Spinal cord (tissue), 10 donors: Measurements from ENCODE around the gene NCOA3. TPM values are rescaled to one million over a fixed set of nuclear protein-coding genes. Genes with fewer than 3 reads are reported as not detected.
A peak's percentile ranks its signal among the peaks of the same experiment; 100 is the strongest.
"Not testable (repeated sequence)": the region's sequence is repeated elsewhere in the genome, so short reads cannot be mapped to it uniquely, and the experiment has no call there.

ENCODE experiments used
- DNase-seq, 6 donors: peaks; one replicate each; pipeline versions ENCODE4 v3.0.0 to v3.0.0-alpha.2; 2013 to 2015; ENCODE audit warnings: low spot score in 6 of 6, low read depth in 4 of 6
- H3K27ac ChIP-seq: one replicate; pipeline ENCODE4 v1.5.1; 2013; ENCODE audit warnings: low read depth, low read length, control low read depth
- H3K27me3 ChIP-seq: one replicate; pipeline ENCODE4 v1.6.1; 2013; ENCODE audit warnings: low read length; ENCODE audit not compliant: control insufficient read depth, insufficient read depth
- H3K36me3 ChIP-seq: one replicate; pipeline ENCODE4 v1.6.1; 2013; ENCODE audit warnings: low read length; ENCODE audit not compliant: control insufficient read depth, insufficient read depth
- H3K4me1 ChIP-seq: one replicate; pipeline ENCODE4 v1.6.1; 2013; ENCODE audit warnings: low read length; ENCODE audit not compliant: control insufficient read depth, insufficient read depth
- H3K4me3 ChIP-seq: one replicate; pipeline ENCODE4 v1.5.1; 2013; ENCODE audit warnings: low read depth, low read length, control low read depth
- H3K9me3 ChIP-seq: one replicate; pipeline ENCODE4 v1.6.1; 2013; ENCODE audit warnings: low read length; ENCODE audit not compliant: control insufficient read depth, insufficient read depth
- WGBS: methylation state at CpG from one replicate; pipeline ENCODE4 v1.1.5; 2013; ENCODE audit warnings: missing lambda C conversion rate; ENCODE audit not compliant: insufficient coverage; 5-methylcytosine and 5-hydroxymethylcytosine counted together
- polyA plus RNA-seq, 2 donors: library from polyadenylated mRNA; unstranded; fragments of 120-200 nt; gene quantifications; one replicate each; pipeline ENCODE4 v1.2.1, GENCODE V29; 2013; ENCODE audit not compliant: insufficient read length in 2 of 2
- total RNA-seq, 2 donors: library from RNA; depleted of rRNA in 1 of 2; stranded (reverse); fragments of 120-200 nt in 1 of 2; fragments of >200 nt in 1 of 2; gene quantifications; one replicate each; pipeline versions ENCODE4 v1.2.3 to v1.2.4, GENCODE V29; 2013 to 2014
- donor health status: healthy.

NCOA3 gene
- total and polyA plus RNA-seq, 4 donors: 23.0 to 43.7 (median 33.4) TPM

DNA sequence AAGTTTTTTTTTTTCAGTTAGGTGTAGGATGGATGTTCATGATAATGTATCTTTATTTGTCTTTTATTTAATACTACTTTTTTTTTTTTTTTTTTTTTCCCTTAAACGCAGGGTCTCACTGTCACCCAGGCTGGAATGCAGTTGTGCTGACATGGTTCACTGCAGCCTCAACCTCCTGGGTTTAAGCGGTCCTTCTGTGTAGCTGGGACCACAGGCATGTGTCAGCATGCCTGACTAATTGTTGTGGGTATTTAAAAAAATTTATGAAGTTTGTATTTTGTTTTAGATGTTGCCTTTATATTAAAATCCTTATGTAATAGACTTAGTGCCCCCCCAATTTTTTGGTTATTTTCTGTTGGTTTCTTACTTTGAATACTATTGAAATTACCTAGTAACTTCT lies 42.6 kb downstream of the NCOA3 start:
- H3K27me3 ChIP-seq: no peaks in the 10 kb centered on the region
- H3K4me3 ChIP-seq: no peak overlapping the region
- no peak for DNase-seq
- 67% methylated on average over 1 of the region's 2 CpGs for whole genome bisulfite sequencing
- H3K27ac ChIP-seq: no peak overlapping the region
- H3K4me1 ChIP-seq: peaks cover 6% of the 10 kb centered on the region
- no peaks in the 10 kb centered on the region for H3K36me3 ChIP-seq
- no peaks in the 10 kb centered on the region for H3K9me3 ChIP-seq

DNA sequence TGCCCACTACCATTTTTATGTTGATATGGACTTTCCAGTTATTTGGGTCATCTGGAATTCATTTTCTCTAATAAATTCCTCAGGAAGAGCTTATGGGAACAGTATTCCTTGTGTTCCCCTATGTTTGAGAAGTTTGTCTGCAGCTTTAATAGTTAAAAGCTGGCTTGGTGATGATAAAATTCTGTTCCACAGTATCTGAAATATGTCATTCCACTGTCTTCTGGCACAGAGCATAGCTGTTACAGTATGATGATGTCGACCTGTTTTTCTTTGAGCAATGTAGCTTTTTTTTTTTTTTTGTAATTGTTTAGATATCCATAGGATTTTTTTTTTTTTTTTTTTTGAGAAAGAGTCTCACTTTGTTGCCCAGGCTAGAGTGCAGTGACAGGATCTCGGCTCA lies 43.2 kb downstream of the NCOA3 start:
- WGBS: no CpG with 5 or more reads among the region's 2 CpGs
- no peak for DNase-seq
- Histone ChIP-seq H3K36me3 (no peaks in the 10 kb centered on the region), H3K27ac (no peak overlapping the region), H3K27me3 (no peaks in the 10 kb centered on the region), H3K4me1 (peaks cover 6% of the 10 kb centered on the region), H3K4me3 (no peak overlapping the region), H3K9me3 (no peaks in the 10 kb centered on the region)

GRCh38 chr20:47545499-47545898 lies 43.8 kb downstream of the NCOA3 start:
- WGBS: 100% methylated on average over 3 of the region's 4 CpGs

GRCh38 chr20:47546184-47547033 lies 44.7 kb downstream of the NCOA3 start:
- 96% methylated on average over 5 of the region's 13 CpGs for WGBS
- Histone ChIP-seq H3K4me1 (peaks cover 4% of the 10 kb centered on the region), H3K27ac (no peak overlapping the region), H3K4me3 (no peak overlapping the region), H3K27me3 (no peaks in the 10 kb centered on the region), H3K36me3 (no peaks in the 10 kb centered on the region), H3K9me3 (no peaks in the 10 kb centered on the region)
- DNase-seq: no peak

More at GRCh38 chr20:47545499-47545898, 43.8 kb downstream of the NCOA3 start:
- Histone ChIP-seq H3K4me1 (peaks cover 4% of the 10 kb centered on the region), H3K27ac (no peak overlapping the region), H3K36me3 (no peaks in the 10 kb centered on the region), H3K9me3 (no peaks in the 10 kb centered on the region), H3K27me3 (no peaks in the 10 kb centered on the region), H3K4me3 (no peak overlapping the region)
- no peak for DNase-seq

DNA sequence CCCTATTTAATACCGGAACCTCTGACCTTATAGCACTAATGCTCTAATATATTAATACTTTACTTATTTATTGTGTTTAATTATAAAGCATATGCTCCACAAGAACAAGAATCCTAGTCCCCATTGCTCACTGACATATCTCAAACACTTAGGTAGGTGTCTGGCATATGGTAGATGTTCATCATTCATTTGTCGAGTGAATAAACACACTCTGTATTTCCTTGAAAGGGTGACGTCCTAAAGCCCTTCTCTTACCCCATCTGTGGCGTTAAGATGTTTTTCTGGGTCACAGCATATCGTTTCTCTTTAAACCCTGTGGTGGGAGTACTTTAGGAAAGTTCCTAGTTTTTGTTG lies 45.3 kb downstream of the NCOA3 start:
- Histone ChIP-seq H3K36me3 (no peaks in the 10 kb centered on the region), H3K9me3 (no peaks in the 10 kb centered on the region), H3K27ac (no peak overlapping the region), H3K4me3 (no peak overlapping the region), H3K27me3 (no peaks in the 10 kb centered on the region), H3K4me1 (peaks cover 4% of the 10 kb centered on the region)
- WGBS: no CpG with 5 or more reads among the region's 5 CpGs
- no peak for DNase-seq

DNA sequence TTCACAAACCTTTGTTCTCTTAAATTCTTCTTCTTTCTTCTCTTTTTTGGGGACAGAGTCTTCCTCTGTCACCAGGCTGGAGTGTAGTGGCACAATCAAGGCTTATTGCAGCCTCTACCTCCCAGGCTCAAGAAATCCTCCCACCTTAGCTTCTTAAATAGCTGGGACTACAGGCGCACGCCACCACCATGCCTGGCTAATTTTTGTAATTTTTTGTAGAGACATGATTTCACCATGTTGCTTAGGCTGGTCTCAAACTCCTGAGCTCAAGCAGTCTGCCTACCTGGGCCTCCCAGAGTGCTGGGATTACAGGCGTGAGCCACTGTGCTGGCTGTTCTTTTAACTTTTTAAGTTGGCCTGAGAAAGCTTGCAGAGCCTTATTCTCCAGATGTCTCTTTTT lies 48.0 kb downstream of the NCOA3 start:
- H3K27ac ChIP-seq: no peak overlapping the region
- peaks cover 4% of the 10 kb centered on the region for H3K4me1 ChIP-seq

DNA sequence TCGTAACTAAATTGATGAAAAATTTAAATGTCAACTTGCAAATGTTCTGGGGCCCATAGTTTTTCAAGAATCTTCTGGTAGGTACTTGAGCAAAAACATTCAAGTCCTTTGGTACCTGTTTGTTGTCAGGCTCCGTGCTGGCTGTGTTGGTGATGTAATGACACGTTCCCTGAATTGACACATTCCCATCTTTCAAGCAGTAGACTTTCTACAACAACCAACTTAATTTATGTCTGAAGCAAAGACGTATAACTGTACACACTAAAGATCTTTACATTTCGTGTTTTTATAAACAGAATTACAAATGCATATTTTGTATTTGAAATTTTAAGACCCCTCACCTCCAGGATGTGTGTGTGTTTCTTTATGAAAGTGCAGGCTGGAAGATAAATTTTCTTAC lies 49.5 kb downstream of the NCOA3 start:
- H3K36me3 ChIP-seq: no peaks in the 10 kb centered on the region
- no peak overlapping the region for H3K27ac ChIP-seq
- no peaks in the 10 kb centered on the region for H3K27me3 ChIP-seq
- no peaks in the 10 kb centered on the region for H3K9me3 ChIP-seq
- peaks cover 4% of the 10 kb centered on the region for H3K4me1 ChIP-seq
- WGBS: no CpG with 5 or more reads among the region's 5 CpGs
- no peak overlapping the region for H3K4me3 ChIP-seq
- DNase-seq: peak in 1 of 6 donors; percentile 54

More for the DNA sequence above, 48.0 kb downstream of the NCOA3 start:
- H3K36me3 ChIP-seq: no peaks in the 10 kb centered on the region
- H3K9me3 ChIP-seq: no peaks in the 10 kb centered on the region
- DNase-seq: no peak
- no peak overlapping the region for H3K4me3 ChIP-seq
- 87% methylated on average over 3 of the region's 3 CpGs for WGBS
- no peaks in the 10 kb centered on the region for H3K27me3 ChIP-seq

DNA sequence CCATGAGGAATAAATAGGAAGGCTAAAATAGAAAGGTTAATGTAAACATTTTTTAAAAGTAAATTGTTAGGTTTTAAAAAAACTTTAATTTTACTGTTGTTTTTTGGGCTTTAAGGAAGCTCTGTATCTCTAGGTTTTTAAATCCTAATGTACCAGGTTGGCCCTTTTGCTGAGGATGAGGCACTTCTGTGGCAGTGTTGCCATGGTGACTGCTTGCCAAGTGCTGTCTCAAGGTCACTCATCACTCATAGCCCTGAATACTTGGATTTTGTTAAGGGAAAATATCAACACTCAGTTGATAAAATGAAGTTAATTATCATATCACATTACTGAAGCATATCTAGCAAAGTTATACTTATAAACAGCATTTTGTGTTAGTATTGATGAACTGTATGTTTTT lies 50.2 kb downstream of the NCOA3 start:
- H3K27me3 ChIP-seq: no peaks in the 10 kb centered on the region
- no peaks in the 10 kb centered on the region for H3K36me3 ChIP-seq
- H3K27ac ChIP-seq: no peak overlapping the region
- no peaks in the 10 kb centered on the region for H3K4me1 ChIP-seq
- no peak overlapping the region for H3K4me3 ChIP-seq
- H3K9me3 ChIP-seq: no peaks in the 10 kb centered on the region
- peak in 3 of 6 donors; percentile 27 to 84 (median 40) for DNase-seq

DNA sequence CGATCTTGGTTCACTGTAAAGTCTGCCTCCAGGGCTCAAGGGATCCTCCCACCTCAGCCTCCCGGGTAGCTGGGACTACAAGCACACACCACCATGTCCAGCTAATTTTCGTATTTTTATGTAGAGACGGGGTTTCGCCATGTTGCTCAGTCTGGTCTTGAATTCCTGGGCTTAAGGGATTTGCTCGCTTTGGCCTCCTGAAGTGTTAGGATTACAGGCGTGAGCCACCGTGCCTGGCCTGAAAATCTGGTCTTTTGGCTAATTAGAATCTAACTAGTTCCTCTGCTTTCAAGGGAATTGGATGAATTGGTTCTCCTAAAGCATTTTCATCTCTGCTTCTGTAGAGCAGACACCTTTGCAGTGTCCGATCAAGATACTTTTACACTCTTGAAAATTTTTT lies 51.3 kb downstream of the NCOA3 start:
- DNase-seq: no peak
- H3K4me3 ChIP-seq: no peak overlapping the region
- no peaks in the 10 kb centered on the region for H3K27me3 ChIP-seq
- no peaks in the 10 kb centered on the region for H3K4me1 ChIP-seq
- no peaks in the 10 kb centered on the region for H3K9me3 ChIP-seq
- WGBS: 100% methylated on average over 4 of the region's 9 CpGs
- no peak overlapping the region for H3K27ac ChIP-seq
- H3K36me3 ChIP-seq: no peaks in the 10 kb centered on the region

- not testable (repeated sequence) for DNase-seq, H3K4me1 ChIP-seq, H3K9me3 ChIP-seq, H3K27me3 ChIP-seq, H3K27ac ChIP-seq, H3K4me3 ChIP-seq, H3K36me3 ChIP-seq
- WGBS: no CpG with 5 or more reads among the region's 8 CpGs
Measured at GRCh38 chr20:47553594-47554235, 52.0 kb downstream of the NCOA3 start.
